ENCODE data around the gene LRMDA. TPM values are rescaled to one million over a fixed set of nuclear protein-coding genes. Genes with fewer than 3 reads are reported as not detected.

LRMDA gene
- total and polyA plus RNA-seq, 2 donors (not counting 3 experiments of a cell fraction or from before 2014, with no cell fraction given) = 9.7 to 18.0 TPM

DNA sequence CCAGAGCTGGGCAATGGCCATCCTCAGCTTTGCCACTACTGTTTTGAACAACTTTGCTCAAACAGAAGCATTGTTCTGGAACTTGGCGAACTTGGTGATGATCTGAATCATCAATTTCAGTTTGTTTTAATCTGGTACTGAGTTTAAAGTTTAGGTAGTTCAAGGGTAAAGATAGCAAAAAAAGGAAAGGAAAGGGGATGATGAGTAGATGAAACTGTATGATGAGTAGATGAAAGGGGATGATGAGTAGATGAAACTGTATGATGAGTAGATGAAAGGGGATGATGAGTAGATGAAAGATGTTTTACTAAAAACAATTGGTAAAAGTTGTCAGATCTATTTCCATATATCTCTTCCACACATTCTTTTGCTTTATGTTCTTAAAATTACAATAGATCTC, 737.0 kb downstream of the LRMDA start:
- H4K20me1 ChIP-seq (replicated peaks; ENCODE audit: control insufficient read depth, extremely low read depth, insufficient read depth, low read length) = no peaks in the 10 kb centered on the region
- H3K79me2 ChIP-seq (ENCODE audit: control insufficient read depth, insufficient read depth, low read length) = no peaks in the 10 kb centered on the region
- POLR2A ChIA-PET = no interaction called here
- H3K4me2 ChIP-seq (ENCODE audit: insufficient read depth, low read length) = no peak overlapping the region
- no peak overlapping the region for H3K9ac ChIP-seq (replicated peaks; ENCODE audit: extremely low read depth, insufficient read depth, low read length)
- H3K36me3 ChIP-seq (ENCODE audit: control insufficient read depth in 2 of 2, extremely low read depth in 1 of 2, insufficient read depth in 2 of 2, low read length in 2 of 2) = no peaks in the 10 kb centered on the region
- H3K27me3 ChIP-seq (ENCODE audit: control insufficient read depth in 2 of 2, insufficient read depth in 2 of 2, low read length in 2 of 2) = no peaks in the 10 kb centered on the region
- H3K4me1 ChIP-seq (ENCODE audit: control insufficient read depth, extremely low read depth, insufficient read depth, low read length) = no peaks in the 10 kb centered on the region
- CTCF ChIA-PET = no interaction called here
- no peak overlapping the region for H2AFZ ChIP-seq (ENCODE audit: low read depth, low read length)
- DNase-seq (ENCODE audit: low read depth, low spot score) (no peak), FAIRE-seq (no peak)
- H3K9me1 ChIP-seq (replicated peaks; ENCODE audit: control insufficient read depth, extremely low read depth, insufficient read depth, low read length) = no peaks in the 10 kb centered on the region
- dilution Hi-C loops (cut with MboI; ENCODE audit: extremely low pct_ligation_motif_present, low sequenced_read_pairs) = no loop called here
- H3K9me3 ChIP-seq (replicated peaks; ENCODE audit: control insufficient read depth, insufficient read depth, low read length) = no peaks in the 10 kb centered on the region
- no peak overlapping the region for H3K27ac ChIP-seq (ENCODE audit: insufficient read depth, low read depth, low read length)
- intact Hi-C loops (cut with micrococcal nuclease) = no loop called here
- no peak overlapping the region for H3K4me3 ChIP-seq (replicated peaks in 1 of 3; ENCODE audit: insufficient read depth in 1 of 3, low read depth in 1 of 3, low read length in 3 of 3)
- TF ChIP-seq JUN (IDR thresholded peaks at IDR 0.05; ENCODE audit: borderline replicate concordance, insufficient read depth, insufficient read length, low read depth) (no peak), FOS (IDR thresholded peaks at IDR 0.05; ENCODE audit: borderline replicate concordance, insufficient read depth, low read length) (no peak), EZH2 (IDR thresholded peaks at IDR 0.05; ENCODE audit: borderline replicate concordance, low read depth, low read length, severe bottlenecking) (no peak), CTCF (IDR thresholded peaks at IDR 0.05; ENCODE audit: extremely low read depth in 1 of 2, insufficient read depth in 1 of 2, low read depth in 1 of 2, low read length in 2 of 2) (no peak)
- no TSS peak for BruUV-seq (replicated peaks)

GRCh38 chr10:76169246-76169645, 737.8 kb downstream of the LRMDA start:
- BruUV-seq (replicated peaks) = no TSS peak
- POLR2A ChIA-PET = no interaction called here

More at GRCh38 chr10:76169246-76169645, 737.8 kb downstream of the LRMDA start:
- no peaks in the 10 kb centered on the region for H3K27me3 ChIP-seq (ENCODE audit: control insufficient read depth in 2 of 2, insufficient read depth in 2 of 2, low read length in 2 of 2)
- no peaks in the 10 kb centered on the region for H3K79me2 ChIP-seq (ENCODE audit: control insufficient read depth, insufficient read depth, low read length)
- intact Hi-C loops (cut with micrococcal nuclease) (no loop called here), dilution Hi-C loops (cut with MboI; ENCODE audit: extremely low pct_ligation_motif_present, low sequenced_read_pairs) (no loop called here)
- no peaks in the 10 kb centered on the region for H3K36me3 ChIP-seq (ENCODE audit: control insufficient read depth in 2 of 2, extremely low read depth in 1 of 2, insufficient read depth in 2 of 2, low read length in 2 of 2)
- no peak for DNase-seq (ENCODE audit: low read depth, low spot score)
- H3K4me3 ChIP-seq (replicated peaks in 1 of 3; ENCODE audit: insufficient read depth in 1 of 3, low read depth in 1 of 3, low read length in 3 of 3) = no peak overlapping the region
- H3K9ac ChIP-seq (replicated peaks; ENCODE audit: extremely low read depth, insufficient read depth, low read length) = no peak overlapping the region
- no peak overlapping the region for H3K27ac ChIP-seq (ENCODE audit: insufficient read depth, low read depth, low read length)
- no peaks in the 10 kb centered on the region for H4K20me1 ChIP-seq (replicated peaks; ENCODE audit: control insufficient read depth, extremely low read depth, insufficient read depth, low read length)
- TF ChIP-seq EZH2 (IDR thresholded peaks at IDR 0.05; ENCODE audit: borderline replicate concordance, low read depth, low read length, severe bottlenecking) (no peak), POLR2A (IDR thresholded peaks at IDR 0.05; ENCODE audit: low read depth, low read length) (no peak), CTCF (IDR thresholded peaks at IDR 0.05; ENCODE audit: extremely low read depth in 1 of 2, insufficient read depth in 1 of 2, low read depth in 1 of 2, low read length in 2 of 2) (no peak), JUN (IDR thresholded peaks at IDR 0.05; ENCODE audit: borderline replicate concordance, insufficient read depth, insufficient read length, low read depth) (no peak), MYC (IDR thresholded peaks at IDR 0.05; ENCODE audit: low read depth, low read length) (no peak), GATA2 (IDR thresholded peaks at IDR 0.05; ENCODE audit: insufficient read depth, insufficient read length, low read depth, low read length) (no peak)
- TF ChIP-seq, protein P1, sequence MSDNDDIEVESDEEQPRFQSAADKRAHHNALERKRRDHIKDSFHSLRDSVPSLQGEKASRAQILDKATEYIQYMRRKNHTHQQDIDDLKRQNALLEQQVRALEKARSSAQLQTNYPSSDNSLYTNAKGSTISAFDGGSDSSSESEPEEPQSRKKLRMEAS (IDR thresholded peaks at IDR 0.05; ENCODE audit: insufficient read depth, insufficient read length) = no peak
- no peaks in the 10 kb centered on the region for H3K4me1 ChIP-seq (ENCODE audit: control insufficient read depth, extremely low read depth, insufficient read depth, low read length)
- H3K9me1 ChIP-seq (replicated peaks; ENCODE audit: control insufficient read depth, extremely low read depth, insufficient read depth, low read length) = no peaks in the 10 kb centered on the region
- CTCF ChIA-PET = no interaction called here
- H3K4me2 ChIP-seq (ENCODE audit: insufficient read depth, low read length) = no peak overlapping the region
- FAIRE-seq = no peak
- no peak overlapping the region for H2AFZ ChIP-seq (ENCODE audit: low read depth, low read length)
- H3K9me3 ChIP-seq (replicated peaks; ENCODE audit: control insufficient read depth, insufficient read depth, low read length) = no peaks in the 10 kb centered on the region
